Left kidney (tissue), 2 donors: Measurements from ENCODE around the gene CFAP20DC. TPM values are rescaled to one million over a fixed set of nuclear protein-coding genes. Genes with fewer than 3 reads are reported as not detected.
"Not testable (repeated sequence)": the region's sequence is repeated elsewhere in the genome, so short reads cannot be mapped to it uniquely, and the experiment has no call there.

Source experiments
- DNase-seq: peaks from one replicate; pipeline ENCODE4 v3.0.0-alpha.2; 2013
- polyA plus RNA-seq: library from polyadenylated mRNA; unstranded; fragments of 120-200 nt; gene quantifications from one replicate; pipeline ENCODE4 v1.2.1, GENCODE V29; 2013; ENCODE audit not compliant: insufficient read length

Gene CFAP20DC
- polyA plus RNA-seq, 1 donor: 5.4 TPM

- DNase-seq: no peak
Measured at GRCh38 chr3:59023612-59024011, 26.2 kb downstream of the CFAP20DC start.

- DNase-seq: no peak
Measured at GRCh38 chr3:59017617-59017984, 32.2 kb downstream of the CFAP20DC start.

- DNase-seq: no peak
Measured at GRCh38 chr3:59016930-59017616, 32.8 kb downstream of the CFAP20DC start.

DNA sequence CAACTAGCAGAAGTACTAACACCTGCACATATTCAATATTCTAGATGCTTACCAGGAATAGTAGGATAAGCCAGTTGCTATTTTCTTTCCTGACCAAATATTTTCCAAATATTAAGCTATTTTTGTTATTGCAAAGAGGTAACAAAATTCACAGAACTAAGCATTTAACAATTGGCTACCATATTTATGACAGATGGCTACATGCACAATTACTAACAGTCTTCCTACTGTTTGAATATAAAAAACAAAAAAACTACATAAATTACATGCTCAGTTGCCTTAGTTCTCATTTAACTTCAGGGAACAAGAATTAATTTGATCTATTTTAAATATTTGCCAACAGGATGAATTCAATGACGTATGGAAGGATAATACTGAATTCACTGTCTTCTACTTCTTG, 36.2 kb downstream of the CFAP20DC start:
- no peak for DNase-seq

- no peak for DNase-seq
Measured at GRCh38 chr3:59006634-59007517, 42.9 kb downstream of the CFAP20DC start.

DNA sequence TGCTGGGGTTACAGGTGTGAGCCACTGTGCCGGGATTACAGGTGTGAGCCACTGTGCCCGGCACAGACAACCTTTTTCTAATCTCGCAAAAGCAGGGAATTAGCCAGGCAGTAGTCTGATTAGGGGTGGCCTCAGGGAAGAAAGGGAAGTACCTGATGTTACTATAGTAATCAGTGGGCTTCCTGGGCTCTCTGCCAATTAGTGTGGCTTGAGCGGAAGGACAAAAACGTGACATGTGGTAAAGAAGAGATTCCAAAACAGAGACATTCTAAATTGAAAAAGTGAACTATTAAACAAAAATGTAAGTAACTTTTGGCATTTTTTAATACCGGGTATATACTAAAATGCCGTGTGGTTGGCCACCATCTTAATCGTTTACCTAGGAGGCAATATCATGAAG, 48.1 kb downstream of the CFAP20DC start:
- DNase-seq: no peak

GRCh38 chr3:58999774-59000160, 50.1 kb downstream of the CFAP20DC start:
- DNase-seq: no peak

DNA sequence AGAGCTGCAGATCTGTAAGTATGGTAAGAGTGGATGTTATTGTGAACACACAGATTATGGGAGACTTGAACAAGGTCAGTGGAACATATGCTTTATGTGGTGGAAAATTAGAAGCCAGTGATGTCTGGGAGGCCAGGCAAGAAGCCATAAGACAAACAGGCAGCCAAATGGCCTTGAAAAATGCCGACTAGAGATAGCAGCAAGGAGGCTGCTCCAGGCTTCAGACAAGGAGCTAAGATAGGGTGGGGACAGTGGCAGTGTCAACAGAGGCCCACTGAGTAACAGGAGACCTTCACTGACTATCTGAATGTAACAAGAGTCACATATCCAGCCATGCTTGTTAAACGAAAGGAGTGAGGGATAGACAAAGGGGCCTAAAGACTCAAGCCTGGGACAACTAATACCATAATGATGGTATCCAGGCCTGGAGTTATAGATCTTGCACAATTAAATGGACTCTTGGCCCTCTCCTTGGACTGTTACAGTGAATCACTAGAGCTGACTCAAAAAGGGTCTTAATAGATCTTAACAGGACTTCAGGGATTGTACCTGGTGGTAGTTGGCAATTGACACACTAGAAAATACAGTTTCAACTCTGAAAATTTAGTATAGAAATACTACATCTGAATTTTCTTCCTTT, 50.6 kb downstream of the CFAP20DC start:
- no peak for DNase-seq

DNA sequence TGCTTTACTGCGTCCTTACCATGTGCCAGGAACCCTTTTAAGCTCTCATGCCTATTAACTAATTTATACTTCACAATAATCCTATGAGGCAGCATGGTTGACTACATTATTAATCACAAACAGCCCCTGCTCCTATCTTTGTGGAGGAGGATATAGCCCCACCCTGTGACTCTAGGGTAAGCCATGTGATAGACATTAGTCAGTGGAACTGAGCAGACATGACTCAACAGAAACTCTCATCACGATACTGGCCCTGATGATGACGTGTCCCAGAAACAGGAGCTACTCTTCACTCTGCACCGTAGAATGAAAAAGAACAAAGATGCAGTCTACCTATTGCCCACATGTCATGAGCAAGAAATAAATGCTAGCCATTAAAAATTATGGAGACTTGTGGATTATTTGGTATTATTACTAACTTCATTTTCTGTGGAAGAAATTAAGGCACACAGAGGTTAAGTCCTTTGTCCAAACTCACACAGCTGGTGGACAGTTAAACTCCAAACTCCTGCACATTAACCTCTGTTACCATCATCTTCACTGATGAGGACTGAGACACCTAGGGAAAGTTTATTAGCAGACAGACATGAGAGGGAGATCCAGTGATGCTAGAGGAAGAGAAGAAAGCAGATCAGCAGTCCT, 51.2 kb downstream of the CFAP20DC start:
- DNase-seq: no peak

- no peak for DNase-seq
Measured at GRCh38 chr3:58996730-58997129, 53.1 kb downstream of the CFAP20DC start.

GRCh38 chr3:58994746-58995330, 55.0 kb downstream of the CFAP20DC start:
- peak; percentile 71 for DNase-seq

GRCh38 chr3:58993547-58993946, 56.3 kb downstream of the CFAP20DC start:
- no peak for DNase-seq

DNA sequence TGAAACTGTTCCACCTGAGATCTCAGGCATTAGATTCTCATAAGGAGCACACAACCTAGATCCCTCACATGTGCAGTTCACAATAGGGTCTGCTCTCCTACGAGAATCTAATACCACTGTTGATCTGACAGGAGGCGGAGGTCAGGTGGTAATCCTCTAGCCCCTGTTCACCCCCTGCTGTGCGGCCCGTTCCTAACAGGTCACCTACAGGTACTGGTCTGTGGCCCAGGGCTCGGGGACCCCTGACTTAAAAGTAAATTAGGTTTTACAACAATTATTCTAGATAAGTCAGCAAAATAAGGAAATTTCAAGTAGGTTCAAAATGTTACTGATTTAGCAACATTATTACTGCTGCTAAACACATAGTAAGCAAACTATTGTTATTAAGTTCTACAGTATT, 58.2 kb downstream of the CFAP20DC start:
- DNase-seq: no peak

- DNase-seq: no peak
Measured at GRCh38 chr3:58991026-58991425, 58.8 kb downstream of the CFAP20DC start.

DNA sequence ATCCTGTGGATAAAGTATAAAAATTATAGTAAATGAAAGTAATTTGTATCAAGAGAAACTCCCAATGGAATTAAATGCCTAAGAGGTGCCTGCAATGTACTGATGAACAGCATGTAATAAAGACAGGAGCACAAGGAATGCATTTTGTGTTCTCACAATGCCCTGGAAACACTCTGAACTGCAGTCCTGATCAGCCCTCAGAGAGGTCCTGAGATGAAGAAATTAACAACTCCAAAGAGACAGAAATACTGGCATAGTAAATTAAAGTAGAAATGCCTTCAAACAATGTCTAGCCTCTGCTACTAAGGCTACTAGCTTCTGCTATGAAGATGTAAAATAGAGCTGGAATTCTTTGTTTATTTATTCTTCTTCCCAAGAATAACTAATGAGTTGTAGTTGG, 59.9 kb downstream of the CFAP20DC start:
- no peak for DNase-seq

DNA sequence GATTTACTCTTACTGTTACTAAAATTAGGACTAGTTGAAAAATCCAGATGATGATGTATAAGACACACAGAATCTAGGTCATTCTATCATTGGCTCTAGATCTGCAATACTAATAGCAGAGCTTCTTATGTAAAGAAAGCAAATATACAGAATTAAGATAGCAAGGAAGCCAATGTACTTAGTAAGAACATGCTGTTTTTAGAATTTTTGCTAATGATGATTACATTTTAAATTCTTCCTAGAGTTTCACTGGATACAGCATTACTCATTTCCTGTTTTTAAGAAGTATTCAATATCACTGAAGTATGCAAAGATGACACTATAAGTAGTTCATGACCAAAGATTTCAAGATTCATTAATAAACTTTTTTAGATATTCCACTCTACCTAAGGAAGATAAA, 60.7 kb downstream of the CFAP20DC start:
- no peak for DNase-seq

DNA sequence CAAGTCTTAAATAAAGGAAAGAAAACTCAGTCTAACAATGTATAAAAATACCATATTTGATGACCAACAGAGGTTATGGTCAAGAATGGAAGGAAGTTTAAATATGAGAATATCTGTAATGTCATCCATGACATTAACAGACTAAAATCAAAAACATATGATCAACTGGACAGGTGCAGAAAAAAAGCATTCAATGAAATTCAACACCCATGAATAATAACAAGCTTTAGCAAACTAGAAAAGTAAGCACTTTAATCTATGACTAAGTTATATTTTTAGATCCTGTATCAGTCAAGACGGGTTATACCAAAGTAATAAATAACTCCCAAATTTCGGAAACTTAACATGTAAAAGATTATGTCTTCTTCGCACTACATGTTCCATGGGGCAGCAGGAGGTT, 61.8 kb downstream of the CFAP20DC start:
- no peak for DNase-seq

DNA sequence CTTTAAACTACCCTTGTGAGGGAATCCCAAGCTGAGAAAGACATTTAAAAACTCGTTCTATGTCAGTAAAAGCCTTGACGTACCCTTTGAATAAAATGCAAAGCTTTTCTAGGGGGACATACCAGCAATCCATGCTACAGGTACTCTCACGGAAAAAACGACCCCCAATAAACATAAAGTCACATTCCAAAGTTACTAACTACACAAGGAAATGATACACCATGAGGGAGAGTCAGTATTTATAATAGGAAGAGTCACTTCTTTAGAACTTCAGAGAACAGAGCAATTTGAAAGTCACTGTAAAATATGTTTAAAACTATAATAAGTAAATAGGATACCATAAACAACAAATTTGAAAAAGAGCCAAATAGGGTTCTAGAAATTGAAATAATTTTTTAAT, 63.2 kb downstream of the CFAP20DC start:
- no peak for DNase-seq

GRCh38 chr3:58979840-58980239, 70.0 kb downstream of the CFAP20DC start:
- DNase-seq: no peak

- no peak for DNase-seq
Measured at GRCh38 chr3:58973796-58974195, 76.0 kb downstream of the CFAP20DC start.

DNA sequence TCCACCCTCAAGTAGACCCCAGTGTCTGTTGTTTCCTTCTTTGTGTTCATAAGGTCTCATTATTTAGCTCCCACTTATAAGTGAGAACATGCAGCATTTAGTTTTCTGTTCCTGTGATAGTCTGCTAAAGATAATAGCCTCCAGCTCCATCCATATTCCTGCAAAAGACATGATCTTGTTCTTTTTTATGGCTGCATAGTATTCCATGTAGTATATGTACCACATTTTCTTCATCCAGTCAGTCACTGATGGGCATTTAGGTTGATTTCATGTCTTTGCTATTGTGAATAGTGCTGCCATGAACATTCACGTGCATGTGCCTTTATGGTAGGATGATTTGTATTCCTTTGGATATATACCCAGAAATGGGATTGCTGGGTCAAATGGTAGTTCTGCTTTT, 82.0 kb downstream of the CFAP20DC start:
- DNase-seq: not testable (repeated sequence)

DNA sequence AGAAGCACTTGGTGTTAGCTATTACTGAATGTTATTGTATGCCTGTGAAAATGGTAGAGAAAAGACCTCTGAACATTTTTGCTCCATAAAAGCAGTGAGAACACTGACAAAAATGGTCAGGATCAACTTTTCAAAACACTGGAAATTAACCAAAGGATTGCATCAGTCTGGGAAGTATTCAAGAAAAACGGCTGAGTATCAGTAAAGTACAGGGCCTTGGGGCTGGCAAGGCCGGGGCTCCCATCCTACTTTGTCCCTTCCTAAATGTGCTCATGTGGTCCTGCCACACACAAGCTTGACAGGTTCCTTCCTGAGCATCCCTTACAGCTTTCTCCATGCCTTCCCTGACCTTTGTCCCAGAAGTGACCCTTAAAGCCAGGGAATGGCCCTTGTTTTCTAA, 84.0 kb downstream of the CFAP20DC start:
- DNase-seq: no peak
